Thoracic aorta (tissue), 2 donors: Measurements from ENCODE around the gene CSNK1D. TPM values are rescaled to one million over a fixed set of nuclear protein-coding genes. Genes with fewer than 3 reads are reported as not detected.
A peak's percentile ranks its signal among the peaks of the same experiment; 100 is the strongest.

Source experiments
- ATAC-seq: fragments of 150-250 bp; one replicate; pipeline ENCODE4 v1.8.0; 2017; ENCODE audit warnings: low read depth; ENCODE audit not compliant: insufficient number of reproducible peaks, low FRiP score
- DNase-seq: peaks from one replicate; pipeline ENCODE4 v3.0.0-alpha.2; 2020; ENCODE audit warnings: low spot score
- H3K27ac ChIP-seq, 2 donors: fragments of 200-600 bp; sonication (generic); 1 replicate in 1 of 2; 2 replicates in 1 of 2; pipeline ENCODE4 v1.5.1; 2016; ENCODE audit warnings: mild to moderate bottlenecking in 2 of 2, moderate library complexity in 2 of 2
- H3K27me3 ChIP-seq: fragments of 200-600 bp; sonication (generic); replicated peaks from 2 replicates; pipeline ENCODE4 v1.6.0; 2016; ENCODE audit warnings: mild to moderate bottlenecking; ENCODE audit not compliant: insufficient read depth
- H3K36me3 ChIP-seq: fragments of 200-600 bp; sonication (generic); one replicate; pipeline ENCODE4 v1.5.1; 2016
- H3K4me1 ChIP-seq, 2 donors: fragments of 200-600 bp; sonication (generic); 1 replicate in 1 of 2; 2 replicates in 1 of 2; pipeline versions ENCODE4 v1.5.1 to v1.6.0; 2016; ENCODE audit warnings: low read depth in 2 of 2, mild to moderate bottlenecking in 1 of 2; ENCODE audit not compliant: control insufficient read depth in 1 of 2
- H3K4me3 ChIP-seq: fragments of 200-600 bp; sonication (generic); 2 replicates; pipeline ENCODE4 v1.5.1; 2016; ENCODE audit warnings: mild to moderate bottlenecking
- H3K9me3 ChIP-seq: fragments of 200-600 bp; sonication (generic); 2 replicates; pipeline ENCODE4 v1.5.1; 2016
- CTCF ChIP-seq: fragments of 200-600 bp; sonication (generic); IDR thresholded peaks from one replicate; pipeline ENCODE4 v1.5.1; 2019; ENCODE audit warnings: antibody characterized with exemption
- total RNA-seq, 2 donors: library from RNA; depleted of rRNA; stranded (reverse); fragments of >200 nt; gene quantifications; one replicate each; pipeline versions ENCODE4 v1.1.0 to v1.2.3, GENCODE V29; 2016

CSNK1D gene
- total RNA-seq, 2 donors from 2014 or later: 69.5 to 71.9 TPM

DNA sequence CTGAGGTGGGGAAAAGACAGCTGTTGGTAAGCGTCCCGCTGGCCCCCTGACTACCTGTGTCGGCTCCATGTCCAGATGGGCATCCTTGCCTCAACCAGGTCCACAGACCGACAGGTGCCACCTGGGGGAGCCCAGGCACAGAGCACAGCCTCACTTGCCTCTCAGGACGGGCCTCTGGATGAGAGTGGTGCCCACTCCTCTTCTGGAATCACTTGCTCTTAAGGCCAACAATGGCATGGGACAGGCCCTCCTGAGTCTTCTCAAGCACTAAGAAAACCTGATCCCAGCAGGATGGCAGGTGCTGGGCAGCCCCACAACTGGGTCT lies 27.5 kb downstream of the CSNK1D start:
- H3K36me3 ChIP-seq: peaks cover 60% of the 10 kb centered on the region
- DNase-seq (no peak), ATAC-seq (no peak)
- no peak overlapping the region for H3K4me3 ChIP-seq
- H3K9me3 ChIP-seq: no peaks in the 10 kb centered on the region
- TF ChIP-seq CTCF: no peak
- peak overlapping the region; percentile 30 to 51 for H3K27ac ChIP-seq
- no peaks in the 10 kb centered on the region for H3K27me3 ChIP-seq
- H3K4me1 ChIP-seq: peaks cover 32 to 41% of the 10 kb centered on the region in 2 donors

DNA sequence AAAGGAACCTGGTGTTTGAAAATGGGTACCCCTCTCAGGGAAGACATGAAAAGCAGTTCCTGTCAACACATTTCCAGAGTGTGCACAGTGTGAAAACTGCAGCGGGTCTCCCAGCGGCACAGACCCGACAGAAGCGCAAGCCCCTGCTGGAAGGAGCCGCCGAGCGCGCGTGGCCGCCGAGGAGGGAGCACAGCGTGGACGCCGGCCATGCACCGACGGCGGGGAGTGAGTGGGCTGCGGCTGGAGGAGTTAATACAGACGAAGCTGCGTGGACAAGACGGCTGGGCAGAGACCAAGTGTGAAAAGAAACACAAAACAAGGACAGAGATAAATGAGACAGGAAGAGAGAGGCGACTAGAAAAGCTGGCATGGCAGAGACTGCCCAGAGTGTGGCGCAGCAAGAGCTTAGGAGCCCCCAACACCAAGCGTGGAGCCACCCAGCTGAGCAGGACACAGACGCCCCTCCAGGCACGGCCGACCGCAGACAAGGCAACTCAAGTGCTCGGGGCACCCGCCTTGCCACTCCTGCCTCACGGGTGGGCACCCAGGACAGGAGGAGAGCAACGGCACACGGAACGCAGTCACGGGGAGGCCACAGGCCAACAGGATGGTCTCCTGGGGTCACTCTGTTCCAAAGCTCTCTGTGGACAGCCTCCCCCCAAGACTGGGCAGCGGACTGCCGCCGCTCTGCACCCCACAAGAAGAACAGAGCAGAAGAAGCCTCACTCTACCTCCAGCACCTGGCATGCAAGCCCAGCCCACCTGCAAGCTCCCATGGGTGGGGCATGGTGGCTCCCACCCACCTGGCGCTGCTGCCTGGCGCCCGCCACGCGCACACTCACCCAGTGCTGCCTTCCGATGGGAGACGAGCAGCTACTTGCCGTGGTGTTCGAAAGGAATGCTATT lies 28.1 kb downstream of the CSNK1D start:
- H3K27me3 ChIP-seq: no peaks in the 10 kb centered on the region
- no peak for ATAC-seq
- no peak for DNase-seq
- H3K4me3 ChIP-seq: no peak overlapping the region
- no peak overlapping the region for H3K27ac ChIP-seq
- H3K4me1 ChIP-seq: peaks cover 39 to 47% of the 10 kb centered on the region in 2 donors
- TF ChIP-seq CTCF: no peak
- H3K36me3 ChIP-seq: peaks cover 54% of the 10 kb centered on the region
- H3K9me3 ChIP-seq: no peaks in the 10 kb centered on the region

DNA sequence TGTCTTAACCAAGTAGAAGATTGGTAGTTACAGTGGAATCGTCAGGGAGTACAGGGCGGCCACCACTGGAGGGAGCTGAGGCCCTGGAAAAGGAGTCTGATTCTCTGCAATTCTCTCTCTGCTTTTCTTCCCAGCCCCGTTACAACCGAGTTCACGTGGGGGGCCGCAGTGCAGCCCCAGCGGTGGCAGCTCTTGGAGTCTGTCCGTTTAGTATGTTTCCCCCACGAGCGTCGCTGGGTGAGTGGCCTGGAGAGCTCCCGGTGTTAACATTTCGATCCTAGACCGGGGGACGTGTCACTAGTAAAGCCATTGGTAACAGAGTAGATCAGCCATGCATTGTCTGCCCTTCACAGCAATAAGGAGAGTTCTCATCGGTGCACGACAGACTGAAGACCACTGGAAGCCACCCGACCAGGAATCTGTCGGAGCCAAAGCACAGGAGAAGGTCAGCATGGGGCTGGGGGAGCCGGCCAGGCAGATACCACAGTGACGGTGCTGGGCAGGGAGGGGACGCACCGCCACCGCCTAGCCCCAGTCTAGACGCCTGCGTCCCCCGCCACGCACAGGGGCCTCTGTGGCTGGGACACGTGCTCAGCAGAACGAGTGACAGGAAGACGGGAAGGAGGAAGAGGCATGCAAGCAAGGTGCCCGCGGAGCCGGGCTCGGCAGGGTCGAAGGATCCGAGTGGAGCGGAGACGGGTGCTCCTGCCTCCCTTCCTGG lies 28.9 kb downstream of the CSNK1D start:
- ATAC-seq (no peak), DNase-seq (no peak)
- Histone ChIP-seq H3K4me1 (peaks cover 47 to 55% of the 10 kb centered on the region in 2 donors), H3K36me3 (peaks cover 52% of the 10 kb centered on the region), H3K27ac (no peak overlapping the region), H3K27me3 (no peaks in the 10 kb centered on the region), H3K9me3 (no peaks in the 10 kb centered on the region), H3K4me3 (no peak overlapping the region)
- peak; percentile 44 for TF ChIP-seq CTCF

- H3K4me1 ChIP-seq: peaks cover 50 to 60% of the 10 kb centered on the region in 2 donors
Measured at GRCh38 chr17:82243648-82244412, 29.7 kb downstream of the CSNK1D start.

More at GRCh38 chr17:82243648-82244412, 29.7 kb downstream of the CSNK1D start:
- ATAC-seq (no peak), DNase-seq (no peak)
- Histone ChIP-seq H3K27me3 (no peaks in the 10 kb centered on the region), H3K9me3 (no peaks in the 10 kb centered on the region), H3K36me3 (peaks cover 47% of the 10 kb centered on the region), H3K4me3 (no peak overlapping the region), H3K27ac (no peak overlapping the region)
- no peak for TF ChIP-seq CTCF
